Loucy (cell line): ENCODE measurements around the gene SPI1.

Experiments
- H2AFZ ChIP-seq: fragments of 200-600 bp; sonication (generic); 2 replicates; pipeline ENCODE4 v1.6.0; 2016; ENCODE audit warnings: antibody characterized with exemption, mild to moderate bottlenecking, low read length, moderate library complexity
- H3F3A ChIP-seq: fragments of 200-600 bp; 2 replicates; pipeline ENCODE4 v1.6.0; 2016; ENCODE audit warnings: antibody characterized with exemption, low read depth, mild to moderate bottlenecking
- H3K27me3 ChIP-seq: fragments of 200-600 bp; sonication (generic); 2 replicates; pipeline ENCODE4 v1.6.1; 2014; ENCODE audit warnings: low read length, mild to moderate bottlenecking; ENCODE audit not compliant: insufficient read depth, poor library complexity, severe bottlenecking
- H3K36me3 ChIP-seq: fragments of 200-600 bp; sonication (generic); 2 replicates; pipeline ENCODE4 v1.6.1; 2016; ENCODE audit warnings: low read length; ENCODE audit not compliant: insufficient read depth
- H3K4me1 ChIP-seq: fragments of 200-600 bp; sonication (generic); 2 replicates; pipeline ENCODE4 v1.5.1; 2014; ENCODE audit warnings: low read length, mild to moderate bottlenecking; ENCODE audit not compliant: insufficient read depth, poor library complexity, severe bottlenecking
- H3K4me2 ChIP-seq: fragments of 200-600 bp; sonication (generic); 2 replicates; pipeline ENCODE4 v1.6.0; 2014; ENCODE audit warnings: antibody characterized with exemption, low read length, low read depth, mild to moderate bottlenecking; ENCODE audit not compliant: poor library complexity, severe bottlenecking
- H3K4me3 ChIP-seq: fragments of 200-600 bp; sonication (generic); 2 replicates; pipeline ENCODE4 v1.5.1; 2014; ENCODE audit warnings: low read length, mild to moderate bottlenecking, mixed read lengths; ENCODE audit not compliant: poor library complexity, severe bottlenecking
- H3K79me2 ChIP-seq: fragments of 200-600 bp; sonication (generic); 2 replicates; pipeline ENCODE4 v1.6.1; 2014; ENCODE audit warnings: low read length; ENCODE audit not compliant: insufficient read depth
- H3K9ac ChIP-seq: fragments of 200-600 bp; sonication (generic); 2 replicates; pipeline ENCODE4 v1.6.0; 2014; ENCODE audit warnings: mild to moderate bottlenecking, low read depth, low read length, moderate library complexity; ENCODE audit not compliant: poor library complexity, severe bottlenecking
- H3K9me2 ChIP-seq: fragments of 200-600 bp; sonication (generic); replicated peaks from 2 replicates; pipeline ENCODE4 v1.6.1; 2016; ENCODE audit warnings: low read depth, low read length, mixed read lengths
- H3K9me3 ChIP-seq: fragments of 200-600 bp; sonication (generic); 2 replicates; pipeline ENCODE4 v1.6.1; 2014; ENCODE audit warnings: mild to moderate bottlenecking, antibody characterized with exemption, low read length, low read depth; ENCODE audit not compliant: insufficient read depth
- H4K20me1 ChIP-seq: fragments of 200-600 bp; sonication (generic); 2 replicates; pipeline ENCODE4 v1.6.0; 2014; ENCODE audit warnings: antibody characterized with exemption, low read length, mild to moderate bottlenecking; ENCODE audit not compliant: insufficient read depth, poor library complexity, severe bottlenecking
- EZH2phosphoT487 ChIP-seq: fragments of 200-600 bp; IDR thresholded peaks from 2 replicates; pipeline ENCODE4 v1.6.1; 2018; ENCODE audit warnings: antibody characterized with exemption, mild to moderate bottlenecking, moderate library complexity, borderline replicate concordance
- TF ChIP-seq, protein P1 (sequence below): fragments of 200-600 bp; sonication (generic); conservative IDR thresholded peaks from 2 replicates; pipeline ENCODE4 v1.5.1; 2014; ENCODE audit warnings: mild to moderate bottlenecking, antibody characterized with exemption, low read length

The SPI1 gene

GRCh38 chr11:47327949-47328348 lies 50.4 kb downstream of the SPI1 start:
- Histone ChIP-seq H3K9me2 (no peaks in the 10 kb centered on the region), H3K36me3 (peaks cover 3% of the 10 kb centered on the region; the same call in 1 of the 2 replicates), H4K20me1 (no peaks in the 10 kb centered on the region), H3K4me3 (no peak overlapping the region), H3K4me2 (no peak overlapping the region), H3K79me2 (no peaks in the 10 kb centered on the region), H2AFZ (no peak overlapping the region), H3K9ac (no peak overlapping the region), H3K27me3 (no peaks in the 10 kb centered on the region), H3K4me1 (no peaks in the 10 kb centered on the region), H3K9me3 (no peaks in the 10 kb centered on the region), H3F3A (no peaks in the 10 kb centered on the region)
- TF ChIP-seq, protein P1, sequence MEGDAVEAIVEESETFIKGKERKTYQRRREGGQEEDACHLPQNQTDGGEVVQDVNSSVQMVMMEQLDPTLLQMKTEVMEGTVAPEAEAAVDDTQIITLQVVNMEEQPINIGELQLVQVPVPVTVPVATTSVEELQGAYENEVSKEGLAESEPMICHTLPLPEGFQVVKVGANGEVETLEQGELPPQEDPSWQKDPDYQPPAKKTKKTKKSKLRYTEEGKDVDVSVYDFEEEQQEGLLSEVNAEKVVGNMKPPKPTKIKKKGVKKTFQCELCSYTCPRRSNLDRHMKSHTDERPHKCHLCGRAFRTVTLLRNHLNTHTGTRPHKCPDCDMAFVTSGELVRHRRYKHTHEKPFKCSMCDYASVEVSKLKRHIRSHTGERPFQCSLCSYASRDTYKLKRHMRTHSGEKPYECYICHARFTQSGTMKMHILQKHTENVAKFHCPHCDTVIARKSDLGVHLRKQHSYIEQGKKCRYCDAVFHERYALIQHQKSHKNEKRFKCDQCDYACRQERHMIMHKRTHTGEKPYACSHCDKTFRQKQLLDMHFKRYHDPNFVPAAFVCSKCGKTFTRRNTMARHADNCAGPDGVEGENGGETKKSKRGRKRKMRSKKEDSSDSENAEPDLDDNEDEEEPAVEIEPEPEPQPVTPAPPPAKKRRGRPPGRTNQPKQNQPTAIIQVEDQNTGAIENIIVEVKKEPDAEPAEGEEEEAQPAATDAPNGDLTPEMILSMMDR = no peak
- TF ChIP-seq EZH2phosphoT487 = no peak

DNA sequence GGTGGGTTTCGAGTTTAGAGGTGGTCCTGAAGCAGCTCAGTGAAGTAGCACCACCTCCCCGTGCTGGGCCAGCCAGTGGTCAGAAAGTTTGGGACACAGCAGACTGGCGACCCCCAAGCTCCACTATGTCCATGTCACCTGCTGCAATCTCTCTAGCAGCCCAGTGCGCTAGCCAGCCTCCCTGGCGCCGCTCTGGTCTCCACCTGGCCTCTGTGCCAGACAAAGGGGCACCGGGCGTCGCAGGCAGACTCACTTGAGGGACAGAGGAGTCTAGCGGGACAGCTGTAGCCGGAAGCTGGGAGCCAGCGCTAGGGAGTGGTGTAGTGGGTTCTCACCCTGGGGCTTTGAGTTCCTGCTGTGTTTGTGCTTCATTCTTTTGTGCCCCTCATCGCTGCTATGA lies 51.3 kb downstream of the SPI1 start:
- H3K9ac ChIP-seq = no peak overlapping the region
- H3K36me3 ChIP-seq = peaks cover 5% of the 10 kb centered on the region; the same call in 1 of the 2 replicates
- H3K9me3 ChIP-seq = no peaks in the 10 kb centered on the region
- TF ChIP-seq EZH2phosphoT487 = no peak
- TF ChIP-seq, protein P1 = no peak
- no peaks in the 10 kb centered on the region for H3K27me3 ChIP-seq
- H2AFZ ChIP-seq = no peak overlapping the region
- no peak overlapping the region for H3K4me2 ChIP-seq
- no peaks in the 10 kb centered on the region for H3K79me2 ChIP-seq
- H3F3A ChIP-seq = no peaks in the 10 kb centered on the region
- H4K20me1 ChIP-seq = no peaks in the 10 kb centered on the region
- H3K4me3 ChIP-seq = no peak overlapping the region
- H3K4me1 ChIP-seq = no peaks in the 10 kb centered on the region
- H3K9me2 ChIP-seq = no peaks in the 10 kb centered on the region

DNA sequence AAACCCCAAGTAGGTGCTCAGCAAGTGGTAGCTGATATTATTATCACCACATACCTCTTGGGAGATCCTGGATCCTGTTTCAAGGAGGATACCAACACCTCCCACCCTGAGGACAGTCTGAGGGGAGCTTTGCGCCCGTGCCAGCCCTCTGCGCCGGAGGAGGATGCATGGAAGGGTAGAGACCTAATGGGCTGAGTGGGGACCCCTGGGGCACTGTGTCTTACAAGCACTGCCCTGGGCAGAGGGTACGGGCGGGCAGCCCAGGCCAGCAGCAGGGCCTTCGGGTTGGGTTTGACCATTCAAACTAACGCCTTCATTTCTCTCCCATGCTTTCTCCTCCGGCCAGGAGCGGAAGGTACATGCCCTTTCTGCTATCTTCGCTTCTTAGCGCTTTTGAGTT lies 52.1 kb downstream of the SPI1 start:
- H3K9me2 ChIP-seq = no peaks in the 10 kb centered on the region
- H3K4me2 ChIP-seq = no peak overlapping the region
- no peak overlapping the region for H3K4me3 ChIP-seq
- no peaks in the 10 kb centered on the region for H3F3A ChIP-seq
- no peak overlapping the region for H2AFZ ChIP-seq
- no peaks in the 10 kb centered on the region for H3K4me1 ChIP-seq
- no peaks in the 10 kb centered on the region for H3K9me3 ChIP-seq
- no peaks in the 10 kb centered on the region for H3K79me2 ChIP-seq
- peaks cover 11% of the 10 kb centered on the region; the same call in 1 of the 2 replicates for H3K36me3 ChIP-seq
- H4K20me1 ChIP-seq = no peaks in the 10 kb centered on the region
- H3K27me3 ChIP-seq = no peaks in the 10 kb centered on the region
- TF ChIP-seq, protein P1 = no peak
- TF ChIP-seq EZH2phosphoT487 = no peak
- no peak overlapping the region for H3K9ac ChIP-seq
